Tibial nerve (tissue), 4 donors: ENCODE data around the gene PEX1. TPM values are rescaled to one million over a fixed set of nuclear protein-coding genes. Genes with fewer than 3 reads are reported as not detected.

Experiments used
- DNase-seq, 2 donors: peaks; one replicate each; pipeline ENCODE4 v3.0.0-alpha.2; 2019; ENCODE audit warnings: low spot score in 2 of 2
- H3K27ac ChIP-seq, 4 donors: fragments of 200-600 bp; sonication (generic) in 3 of 4; one replicate each; pipeline ENCODE4 v1.5.1; 2017 to 2019; ENCODE audit warnings: mild to moderate bottlenecking in 1 of 4
- H3K27me3 ChIP-seq, 2 donors: fragments of 200-600 bp; sonication (generic) in 1 of 2; one replicate each; pipeline versions ENCODE4 v1.5.1 to v1.6.0; 2017 to 2019
- H3K36me3 ChIP-seq, 3 donors: fragments of 200-600 bp; sonication (generic); one replicate each; pipeline ENCODE4 v1.5.1; 2018 to 2019
- H3K4me1 ChIP-seq, 4 donors: fragments of 200-600 bp; sonication (generic) in 3 of 4; one replicate each; pipeline ENCODE4 v1.5.1; 2017 to 2019
- H3K4me3 ChIP-seq, 4 donors: fragments of 200-600 bp; sonication (generic) in 3 of 4; one replicate each; pipeline ENCODE4 v1.5.1; 2017 to 2019; ENCODE audit warnings: mild to moderate bottlenecking in 1 of 4, moderate library complexity in 1 of 4
- H3K9me3 ChIP-seq, 4 donors: fragments of 200-600 bp; sonication (generic) in 3 of 4; one replicate each; pipeline ENCODE4 v1.5.1; 2017 to 2019
- EP300 ChIP-seq, 2 donors: sonication (generic); formaldehyde crosslinking; IDR thresholded peaks; one replicate each; pipeline ENCODE4 v1.6.1; 2017; ENCODE audit warnings: antibody characterized with exemption in 2 of 2, mild to moderate bottlenecking in 1 of 2
- POLR2A ChIP-seq, 2 donors: fragments of 450-650 bp; IDR thresholded peaks; one replicate each; pipeline ENCODE4 v1.6.1; 2017; ENCODE audit warnings: antibody characterized with exemption in 2 of 2, mild to moderate bottlenecking in 2 of 2, moderate library complexity in 2 of 2
- WGBS, 2 donors: methylation state at CpG; one replicate each; pipeline ENCODE4 v1.1.5; 2018; 5-methylcytosine and 5-hydroxymethylcytosine counted together
- total RNA-seq, 4 donors: library from RNA; depleted of rRNA; stranded (reverse); fragments of >200 nt; gene quantifications; one replicate each; pipeline ENCODE4 v1.1.0, GENCODE V29; 2016
- TF ChIP-seq, protein P1 (sequence below), 5 experiments: fragments of 200-600 bp in 3 of 5; fragments of 450-650 bp in 2 of 5; sonication (generic) in 3 of 5; IDR thresholded peaks; one replicate each; pipeline ENCODE4 v1.5.1; 2016 to 2019; ENCODE audit warnings: antibody characterized with exemption in 5 of 5, mild to moderate bottlenecking in 3 of 5, moderate library complexity in 2 of 5

The PEX1 gene
- total RNA-seq, 4 donors from 2014 or later: 18.4 to 24.6 (median 20.7) TPM

DNA sequence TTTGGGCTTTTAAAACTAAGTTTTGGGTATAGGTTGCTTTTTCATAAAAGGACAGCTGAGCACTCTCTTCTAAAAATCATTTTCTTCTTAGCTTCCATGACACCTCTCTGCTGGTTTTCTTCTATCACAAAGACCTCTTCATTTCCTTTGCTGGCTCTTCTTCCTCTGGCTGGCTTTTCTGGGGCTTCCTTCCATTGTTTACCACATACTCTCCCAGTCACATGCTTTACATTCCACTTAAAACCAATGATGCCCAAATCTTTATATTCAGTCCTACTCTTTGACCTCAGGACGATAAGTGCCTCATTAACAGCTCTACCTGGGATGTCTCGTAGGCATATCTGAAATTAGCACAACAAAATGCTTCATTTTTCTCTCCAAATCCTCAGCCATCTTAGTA lies 35.0 kb upstream of the PEX1 start:
- no peaks in the 10 kb centered on the region for H3K9me3 ChIP-seq
- 87 to 89% methylated on average over 2 of the region's 2 CpGs for WGBS, 2 donors
- no peak overlapping the region for H3K27ac ChIP-seq
- no peak overlapping the region for H3K4me3 ChIP-seq
- H3K36me3 ChIP-seq: peaks cover 0 to 80% (median 5%) of the 10 kb centered on the region in 3 donors
- H3K27me3 ChIP-seq: no peaks in the 10 kb centered on the region
- H3K4me1 ChIP-seq: no peaks in the 10 kb centered on the region
- no peak for DNase-seq
- TF ChIP-seq, protein P1, sequence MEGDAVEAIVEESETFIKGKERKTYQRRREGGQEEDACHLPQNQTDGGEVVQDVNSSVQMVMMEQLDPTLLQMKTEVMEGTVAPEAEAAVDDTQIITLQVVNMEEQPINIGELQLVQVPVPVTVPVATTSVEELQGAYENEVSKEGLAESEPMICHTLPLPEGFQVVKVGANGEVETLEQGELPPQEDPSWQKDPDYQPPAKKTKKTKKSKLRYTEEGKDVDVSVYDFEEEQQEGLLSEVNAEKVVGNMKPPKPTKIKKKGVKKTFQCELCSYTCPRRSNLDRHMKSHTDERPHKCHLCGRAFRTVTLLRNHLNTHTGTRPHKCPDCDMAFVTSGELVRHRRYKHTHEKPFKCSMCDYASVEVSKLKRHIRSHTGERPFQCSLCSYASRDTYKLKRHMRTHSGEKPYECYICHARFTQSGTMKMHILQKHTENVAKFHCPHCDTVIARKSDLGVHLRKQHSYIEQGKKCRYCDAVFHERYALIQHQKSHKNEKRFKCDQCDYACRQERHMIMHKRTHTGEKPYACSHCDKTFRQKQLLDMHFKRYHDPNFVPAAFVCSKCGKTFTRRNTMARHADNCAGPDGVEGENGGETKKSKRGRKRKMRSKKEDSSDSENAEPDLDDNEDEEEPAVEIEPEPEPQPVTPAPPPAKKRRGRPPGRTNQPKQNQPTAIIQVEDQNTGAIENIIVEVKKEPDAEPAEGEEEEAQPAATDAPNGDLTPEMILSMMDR (IDR thresholded peaks at IDR 0.05): no peak
- TF ChIP-seq EP300 (IDR thresholded peaks at IDR 0.05): no peak
- no peak for TF ChIP-seq POLR2A (IDR thresholded peaks at IDR 0.05)

DNA sequence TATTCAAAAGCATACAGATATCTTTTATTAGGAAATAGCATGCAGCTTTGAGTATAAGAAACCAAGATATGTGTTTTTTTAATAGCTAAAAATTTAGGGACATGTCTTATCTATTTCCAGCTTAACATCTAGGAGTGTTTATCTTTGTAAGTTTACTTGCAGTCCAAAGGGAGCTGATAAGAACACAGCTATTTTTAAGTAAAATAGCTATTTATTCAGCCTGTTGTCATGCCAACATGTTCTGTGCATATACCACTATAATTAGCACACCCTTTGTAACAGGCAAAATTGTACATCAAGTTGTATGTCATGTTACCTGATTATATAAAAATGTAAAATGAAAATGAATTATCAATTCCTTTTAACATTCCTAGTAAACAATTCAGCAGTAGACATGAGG lies 32.3 kb upstream of the PEX1 start:
- Histone ChIP-seq H3K4me1 (no peaks in the 10 kb centered on the region), H3K27ac (no peak overlapping the region)
- TF ChIP-seq POLR2A (IDR thresholded peaks at IDR 0.05) (no peak), EP300 (IDR thresholded peaks at IDR 0.05) (no peak)
- TF ChIP-seq, protein P1 (IDR thresholded peaks at IDR 0.05): no peak

DNA sequence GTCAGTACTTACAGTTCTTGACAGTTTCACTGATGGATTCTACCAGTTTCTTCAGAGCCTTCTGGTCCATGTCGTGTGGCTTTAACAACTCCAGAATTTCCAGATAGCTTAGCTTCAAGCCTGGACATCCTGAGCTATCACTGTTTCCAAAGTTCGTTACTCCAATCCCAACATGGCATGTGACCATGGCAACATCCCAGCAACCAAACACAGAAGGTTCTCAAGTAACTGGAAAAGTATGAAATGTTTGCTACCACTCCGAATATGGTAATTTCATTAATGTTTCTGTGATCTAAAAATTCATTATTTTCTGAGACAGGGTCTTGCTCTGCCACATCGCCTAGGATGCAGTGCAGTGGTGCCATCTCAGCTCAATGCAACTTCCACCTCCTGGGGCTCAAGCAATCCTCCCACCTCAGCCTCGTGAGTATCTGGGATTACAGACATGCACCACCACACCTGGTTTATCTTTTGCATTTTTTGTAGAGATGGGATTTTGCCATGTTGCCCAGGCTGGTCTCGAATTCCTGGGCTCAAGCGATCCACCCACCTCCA lies 29.6 kb upstream of the PEX1 start:
- Histone ChIP-seq H3K27ac (no peak overlapping the region), H3K9me3 (no peaks in the 10 kb centered on the region), H3K4me3 (no peak overlapping the region), H3K36me3 (peaks cover 0 to 33% (median 0%) of the 10 kb centered on the region in 3 donors), H3K27me3 (no peaks in the 10 kb centered on the region), H3K4me1 (no peaks in the 10 kb centered on the region)
- 85 to 88% methylated on average over 7 of the region's 7 CpGs for WGBS, 2 donors
- DNase-seq: no peak
- TF ChIP-seq, protein P1 (IDR thresholded peaks at IDR 0.05): no peak
- TF ChIP-seq EP300 (IDR thresholded peaks at IDR 0.05): no peak
- no peak for TF ChIP-seq POLR2A (IDR thresholded peaks at IDR 0.05)

More for the DNA sequence above, 32.3 kb upstream of the PEX1 start:
- no peak overlapping the region for H3K4me3 ChIP-seq
- H3K27me3 ChIP-seq: no peaks in the 10 kb centered on the region
- H3K9me3 ChIP-seq: no peaks in the 10 kb centered on the region
- H3K36me3 ChIP-seq: peaks cover 0 to 59% (median 0%) of the 10 kb centered on the region in 3 donors
- no peak for DNase-seq

DNA sequence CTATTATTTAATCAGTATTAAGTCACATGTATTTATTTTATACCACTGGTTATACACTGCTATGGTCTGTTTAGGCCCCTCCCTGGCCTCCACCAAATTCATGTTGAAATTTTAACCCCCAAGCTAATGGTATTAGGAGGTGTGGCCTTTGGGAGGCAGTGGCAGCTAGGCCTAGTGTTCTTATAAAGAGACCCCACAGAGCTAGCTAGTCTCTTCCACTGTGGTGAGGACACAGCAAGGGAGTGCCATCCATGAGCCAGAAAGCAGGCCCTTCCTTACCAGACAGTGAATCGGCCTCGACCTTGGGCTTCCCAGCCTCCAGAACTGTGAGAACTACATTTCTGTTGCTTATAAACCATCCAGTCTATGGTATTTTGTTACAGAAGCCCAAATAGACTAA lies 28.9 kb upstream of the PEX1 start:
- Histone ChIP-seq H3K4me3 (no peak overlapping the region), H3K27ac (no peak overlapping the region)
- 86 to 94% methylated on average over 2 of the region's 2 CpGs for WGBS, 2 donors

DNA sequence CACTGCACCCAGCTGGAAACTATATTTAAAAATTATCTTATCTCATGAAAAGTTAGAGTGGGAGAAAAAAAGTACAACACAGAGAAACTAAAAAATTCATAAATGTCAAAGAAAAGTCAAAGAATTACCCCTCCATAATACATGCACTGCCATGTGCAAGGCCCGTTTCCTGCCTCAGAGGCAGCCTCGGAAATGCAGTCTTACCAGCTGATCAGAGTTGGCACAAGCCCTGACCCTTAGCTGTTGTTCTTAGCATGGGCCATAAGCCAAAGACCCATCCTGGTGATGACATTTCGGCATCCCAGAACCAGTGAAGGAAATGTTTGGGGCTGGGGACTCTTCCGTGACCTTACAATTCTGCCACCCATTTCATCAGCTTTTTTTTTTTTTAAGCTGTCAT lies 21.9 kb upstream of the PEX1 start:
- H3K9me3 ChIP-seq: no peaks in the 10 kb centered on the region
- DNase-seq: no peak
- whole genome bisulfite sequencing, 2 donors: 57 to 67% methylated on average over 4 of the region's 4 CpGs
- no peaks in the 10 kb centered on the region for H3K4me1 ChIP-seq
- no peak overlapping the region for H3K4me3 ChIP-seq
- no peaks in the 10 kb centered on the region for H3K27me3 ChIP-seq
- no peak overlapping the region for H3K27ac ChIP-seq
- no peak for TF ChIP-seq EP300 (IDR thresholded peaks at IDR 0.05)
- TF ChIP-seq, protein P1 (IDR thresholded peaks at IDR 0.05): no peak
- no peak for TF ChIP-seq POLR2A (IDR thresholded peaks at IDR 0.05)
- H3K36me3 ChIP-seq: no peaks in the 10 kb centered on the region

More for the DNA sequence above, 28.9 kb upstream of the PEX1 start:
- TF ChIP-seq, protein P1 (IDR thresholded peaks at IDR 0.05): no peak
- TF ChIP-seq EP300 (IDR thresholded peaks at IDR 0.05) (no peak), POLR2A (IDR thresholded peaks at IDR 0.05) (no peak)
- Histone ChIP-seq H3K27me3 (no peaks in the 10 kb centered on the region), H3K4me1 (no peaks in the 10 kb centered on the region), H3K9me3 (no peaks in the 10 kb centered on the region), H3K36me3 (peaks cover 0 to 27% (median 0%) of the 10 kb centered on the region in 3 donors)
- no peak for DNase-seq
